ENCODE results near the gene CTNNA1. TPM values are rescaled to one million over a fixed set of nuclear protein-coding genes. Genes with fewer than 3 reads are reported as not detected.

Gene CTNNA1
- total RNA-seq, 4 donors from 2014 or later, result 140 to 752 (median 389) TPM

- intact Hi-C loops (cut with DNase I; ENCODE audit: low total_unique reads), result no loop called here
Observed at GRCh38 chr5:138954257-138955012, 201.2 kb downstream of the CTNNA1 start.

GRCh38 chr5:138955013-138955660, 201.9 kb downstream of the CTNNA1 start:
- Histone ChIP-seq H3K4me3 (no peak overlapping the region), H3K27ac (peak overlapping the region; percentile 4 to 79), H3K9me3 (no peaks in the 10 kb centered on the region), H3K36me3 (no peaks in the 10 kb centered on the region), H3K27me3 (no peaks in the 10 kb centered on the region), H3K4me1 (peaks cover 10 to 24% of the 10 kb centered on the region in 2 donors)
- TF ChIP-seq POLR2A (IDR thresholded peaks at IDR 0.05) (no peak), CTCF (IDR thresholded peaks at IDR 0.05) (no peak)
- no peak for DNase-seq
- intact Hi-C loops (cut with DNase I; ENCODE audit: low total_unique reads), result no loop called here

More at GRCh38 chr5:138954257-138955012, 201.2 kb downstream of the CTNNA1 start:
- TF ChIP-seq POLR2A (IDR thresholded peaks at IDR 0.05), result no peak
- TF ChIP-seq CTCF (IDR thresholded peaks at IDR 0.05), result no peak
- peak overlapping the region; percentile 58 to 79 for H3K27ac ChIP-seq
- peaks cover 10 to 24% of the 10 kb centered on the region in 2 donors for H3K4me1 ChIP-seq
- no peaks in the 10 kb centered on the region for H3K27me3 ChIP-seq
- DNase-seq, result no peak
- no peak overlapping the region for H3K4me3 ChIP-seq
- no peaks in the 10 kb centered on the region for H3K9me3 ChIP-seq
- no peaks in the 10 kb centered on the region for H3K36me3 ChIP-seq

- intact Hi-C loops (cut with DNase I; ENCODE audit: low total_unique reads), result no loop called here
- Histone ChIP-seq H3K4me1 (peaks cover 10 to 24% of the 10 kb centered on the region in 2 donors), H3K27ac (peak overlapping the region in 1 of 2 donors; percentile 4)
Observed at GRCh38 chr5:138955671-138956295, 202.6 kb downstream of the CTNNA1 start.

GRCh38 chr5:138956801-138957200, 203.6 kb downstream of the CTNNA1 start:
- no peaks in the 10 kb centered on the region for H3K9me3 ChIP-seq
- no peak for DNase-seq
- no peak overlapping the region for H3K4me3 ChIP-seq
- intact Hi-C loops (cut with DNase I; ENCODE audit: low total_unique reads), result no loop called here
- TF ChIP-seq CTCF (IDR thresholded peaks at IDR 0.05) (no peak), POLR2A (IDR thresholded peaks at IDR 0.05) (no peak)
- peaks cover 10 to 24% of the 10 kb centered on the region in 2 donors for H3K4me1 ChIP-seq
- no peaks in the 10 kb centered on the region for H3K36me3 ChIP-seq
- H3K27ac ChIP-seq, result no peak overlapping the region
- no peaks in the 10 kb centered on the region for H3K27me3 ChIP-seq

More at GRCh38 chr5:138955671-138956295, 202.6 kb downstream of the CTNNA1 start:
- Histone ChIP-seq H3K9me3 (no peaks in the 10 kb centered on the region), H3K27me3 (no peaks in the 10 kb centered on the region), H3K4me3 (no peak overlapping the region), H3K36me3 (no peaks in the 10 kb centered on the region)
- TF ChIP-seq POLR2A (IDR thresholded peaks at IDR 0.05) (no peak), CTCF (IDR thresholded peaks at IDR 0.05) (no peak)
- no peak for DNase-seq
